GM23248 (cell line): ENCODE measurements around the gene ADAM10. TPM values are rescaled to one million over a fixed set of nuclear protein-coding genes. Genes with fewer than 3 reads are reported as not detected.

Source experiments
- DNase-seq: peaks from one replicate; pipeline ENCODE4 v3.0.0-alpha.2; 2015
- H2AFZ ChIP-seq: fragments of 200-600 bp; sonication (generic); 2 replicates; pipeline ENCODE4 v1.6.1; 2016; ENCODE audit warnings: antibody characterized with exemption
- H3F3A ChIP-seq: fragments of 200-600 bp; sonication (generic); 2 replicates; pipeline ENCODE4 v1.6.1; 2016; ENCODE audit warnings: mild to moderate bottlenecking, antibody characterized with exemption, mixed run types; ENCODE audit not compliant: insufficient read depth
- H3K27ac ChIP-seq: fragments of 200-600 bp; sonication (generic); 2 replicates; pipeline ENCODE4 v1.5.1; 2016; ENCODE audit warnings: mild to moderate bottlenecking
- H3K27me3 ChIP-seq: fragments of 200-600 bp; sonication (generic); replicated peaks from 2 replicates; pipeline ENCODE4 v1.6.1; 2016; ENCODE audit warnings: mild to moderate bottlenecking; ENCODE audit not compliant: insufficient read depth
- H3K36me3 ChIP-seq: fragments of 200-600 bp; sonication (generic); 2 replicates; pipeline ENCODE4 v1.6.1; 2016; ENCODE audit warnings: low read depth, mild to moderate bottlenecking
- H3K4me1 ChIP-seq: fragments of 200-600 bp; sonication (generic); 2 replicates; pipeline ENCODE4 v1.6.1; 2016; ENCODE audit warnings: mild to moderate bottlenecking; ENCODE audit not compliant: insufficient read depth
- H3K4me2 ChIP-seq: fragments of 200-600 bp; sonication (generic); one replicate; pipeline ENCODE4 v1.6.1; 2016; ENCODE audit warnings: mild to moderate bottlenecking; ENCODE audit not compliant: unreplicated experiment
- H3K4me3 ChIP-seq: fragments of 200-600 bp; sonication (generic); 2 replicates; pipeline ENCODE4 v1.5.1; 2016; ENCODE audit warnings: mild to moderate bottlenecking
- H3K79me2 ChIP-seq: fragments of 200-600 bp; sonication (generic); 2 replicates; pipeline ENCODE4 v1.6.1; 2016; ENCODE audit warnings: mild to moderate bottlenecking; ENCODE audit not compliant: insufficient read depth
- H3K9ac ChIP-seq: fragments of 200-600 bp; sonication (generic); 2 replicates; pipeline ENCODE4 v1.6.1; 2016; ENCODE audit warnings: mild to moderate bottlenecking
- H3K9me2 ChIP-seq: fragments of 200-600 bp; sonication (generic); 2 replicates; pipeline ENCODE4 v1.6.1; 2016; ENCODE audit warnings: mixed run types, mild to moderate bottlenecking, moderate library complexity; ENCODE audit not compliant: insufficient read depth
- H3K9me3 ChIP-seq: fragments of 200-600 bp; sonication (generic); one replicate; pipeline ENCODE4 v1.6.1; 2017; ENCODE audit warnings: low read depth
- H4K20me1 ChIP-seq: fragments of 200-600 bp; sonication (generic); 2 replicates; pipeline ENCODE4 v1.6.0; 2016; ENCODE audit not compliant: insufficient read depth
- EZH2 ChIP-seq: fragments of 200-600 bp; sonication (generic); IDR thresholded peaks from 2 replicates; pipeline ENCODE4 v1.6.1; 2018; ENCODE audit warnings: antibody characterized with exemption, mild to moderate bottlenecking; ENCODE audit not compliant: insufficient read depth, poor library complexity, severe bottlenecking
- EZH2phosphoT487 ChIP-seq: fragments of 200-600 bp; sonication (generic); IDR thresholded peaks from 2 replicates; pipeline ENCODE4 v1.6.1; 2018; ENCODE audit warnings: antibody characterized with exemption, moderate library complexity, mild to moderate bottlenecking, low read depth; ENCODE audit not compliant: insufficient read depth
- WGBS, 2 experiments: methylation state at CpG; one replicate each; pipeline ENCODE4 v1.1.6; 2015 to 2017; ENCODE audit warnings: low lambda C conversion rate in 2 of 2, low coverage in 1 of 2; ENCODE audit errors: missing lambda C conversion rate in 2 of 2; 5-methylcytosine and 5-hydroxymethylcytosine counted together
- in situ Hi-C: fragments of 300-500 bp; cut with MboI; formaldehyde crosslinking; loops from 2 replicates; pipeline ENCODE4 v1.15.0; 2020
- polyA plus RNA-seq: library from polyadenylated mRNA; unstranded; fragments of >200 nt; fragmentation: Nextera tagmentation; extraction: Ambion mirVana; gene quantifications from 2 replicates; pipeline ENCODE4 v1.2.1, GENCODE V29; 2016
- total RNA-seq: library from RNA; depleted of rRNA; stranded (reverse); fragments of >200 nt; shearing (Covaris generic); gene quantifications from 2 replicates; pipeline ENCODE4 v1.2.3, GENCODE V29; 2014

Gene ADAM10
- total and polyA plus RNA-seq, 2 experiments from 2014 or later, result 171 to 190 TPM

- H3K9ac ChIP-seq, result no peak overlapping the region
- in situ Hi-C loops, result no loop called here
- TF ChIP-seq EZH2phosphoT487 (no peak), EZH2 (no peak)
These were observed 50.4 kb downstream of the ADAM10 start for GRCh38 chr15:58698887-58699641.

GRCh38 chr15:58697220-58697619, 52.3 kb downstream of the ADAM10 start:
- H4K20me1 ChIP-seq, result peaks cover 15% of the 10 kb centered on the region; the same call in 1 of the 2 replicates
- H3K4me3 ChIP-seq, result no peak overlapping the region
- no peaks in the 10 kb centered on the region; the same call in none of the 2 replicates for H3F3A ChIP-seq
- DNase-seq, result no peak
- peaks cover 100% of the 10 kb centered on the region for H3K79me2 ChIP-seq
- in situ Hi-C loops, result no loop called here
- H3K9me2 ChIP-seq, result no peaks in the 10 kb centered on the region
- peaks cover 29% of the 10 kb centered on the region; the same call in 1 of the 2 replicates for H3K36me3 ChIP-seq
- no peaks in the 10 kb centered on the region for H3K27me3 ChIP-seq
- no peak overlapping the region for H3K9ac ChIP-seq
- H3K4me1 ChIP-seq, result peaks cover 6% of the 10 kb centered on the region; the same call in 1 of the 2 replicates
- whole genome bisulfite sequencing, 2 experiments, result 93 to 97% methylated on average over 2 of the region's 2 CpGs
- TF ChIP-seq EZH2 (no peak), EZH2phosphoT487 (no peak)
- no peak overlapping the region for H3K27ac ChIP-seq
- no peaks in the 10 kb centered on the region for H3K9me3 ChIP-seq
- H3K4me2 ChIP-seq, result no peak overlapping the region
- no peak overlapping the region for H2AFZ ChIP-seq

More at GRCh38 chr15:58698887-58699641, 50.4 kb downstream of the ADAM10 start:
- H3K36me3 ChIP-seq, result peaks cover 24% of the 10 kb centered on the region; the same call in 1 of the 2 replicates
- H3K79me2 ChIP-seq, result peaks cover 100% of the 10 kb centered on the region
- H3K4me1 ChIP-seq, result peaks cover 13% of the 10 kb centered on the region
- no peak for DNase-seq
- H3F3A ChIP-seq, result peaks cover 10% of the 10 kb centered on the region
- H4K20me1 ChIP-seq, result peaks cover 15% of the 10 kb centered on the region; the same call in 1 of the 2 replicates
- no peak overlapping the region for H3K4me3 ChIP-seq
- H3K27ac ChIP-seq, result no peak overlapping the region
- no peak overlapping the region for H3K4me2 ChIP-seq
- H3K27me3 ChIP-seq, result no peaks in the 10 kb centered on the region
- H2AFZ ChIP-seq, result no peak overlapping the region
- H3K9me3 ChIP-seq, result no peaks in the 10 kb centered on the region
- H3K9me2 ChIP-seq, result no peaks in the 10 kb centered on the region
- WGBS, 2 experiments, result 91 to 95% methylated on average over 2 of the region's 2 CpGs

GRCh38 chr15:58696738-58697137, 52.8 kb downstream of the ADAM10 start:
- H3K9ac ChIP-seq, result no peak overlapping the region
- no peak overlapping the region for H3K27ac ChIP-seq
- H3K36me3 ChIP-seq, result peaks cover 29% of the 10 kb centered on the region; the same call in 1 of the 2 replicates
- no peaks in the 10 kb centered on the region for H3K9me3 ChIP-seq
- WGBS, 2 experiments, result 98 to 99% methylated on average over 6 of the region's 6 CpGs
- DNase-seq, result no peak
- no peak overlapping the region for H2AFZ ChIP-seq
- H3K4me1 ChIP-seq, result peaks cover 6% of the 10 kb centered on the region; the same call in 1 of the 2 replicates
- TF ChIP-seq EZH2 (no peak), EZH2phosphoT487 (no peak)
- in situ Hi-C loops, result no loop called here
- peaks cover 100% of the 10 kb centered on the region for H3K79me2 ChIP-seq
- H4K20me1 ChIP-seq, result peaks cover 15% of the 10 kb centered on the region; the same call in 1 of the 2 replicates
- no peaks in the 10 kb centered on the region for H3K9me2 ChIP-seq
- H3K4me2 ChIP-seq, result no peak overlapping the region
- no peaks in the 10 kb centered on the region for H3K27me3 ChIP-seq
- no peak overlapping the region for H3K4me3 ChIP-seq
- H3F3A ChIP-seq, result no peaks in the 10 kb centered on the region; the same call in none of the 2 replicates

- no peak overlapping the region for H3K4me2 ChIP-seq
- H3K4me3 ChIP-seq, result no peak overlapping the region
- no peak overlapping the region for H3K27ac ChIP-seq
- peaks cover 17% of the 10 kb centered on the region; the same call in 1 of the 2 replicates for H3K36me3 ChIP-seq
- no peak overlapping the region for H3K9ac ChIP-seq
- H3K79me2 ChIP-seq, result peaks cover 100% of the 10 kb centered on the region
- DNase-seq, result no peak
- no peaks in the 10 kb centered on the region for H3K9me2 ChIP-seq
- 59 to 63% methylated on average over 3 of the region's 3 CpGs for WGBS, 2 experiments
- TF ChIP-seq EZH2 (no peak), EZH2phosphoT487 (no peak)
- no peaks in the 10 kb centered on the region; the same call in none of the 2 replicates for H3F3A ChIP-seq
- no peak overlapping the region for H2AFZ ChIP-seq
- H3K4me1 ChIP-seq, result peaks cover 6% of the 10 kb centered on the region; the same call in 1 of the 2 replicates
- H3K9me3 ChIP-seq, result no peaks in the 10 kb centered on the region
- in situ Hi-C loops, result no loop called here
- peaks cover 12% of the 10 kb centered on the region; the same call in 1 of the 2 replicates for H4K20me1 ChIP-seq
- H3K27me3 ChIP-seq, result no peaks in the 10 kb centered on the region
These were observed 54.7 kb downstream of the ADAM10 start for GRCh38 chr15:58694641-58695398.
